Stimulated activated naive CD8-positive, alpha-beta T cell treated with anti-CD3 and anti-CD28 coated beads, Interleukin-15, amount 100 ng/mL, for 72 hours (primary cell): ENCODE measurements around the gene SPARCL1.
"Not testable (repeated sequence)": the region's sequence is repeated elsewhere in the genome, so short reads cannot be mapped to it uniquely, and the experiment has no call there.

Experiments
- ATAC-seq: fragments of 150-1000 bp; cut with Tn5 transposase; 2 replicates; pipeline ENCODE4 v1.10.0; 2021; ENCODE audit warnings: mild to moderate bottlenecking, moderate library complexity
- DNase-seq, 2 donors: peaks; one replicate each; pipeline ENCODE4 v3.0.0; 2021 to 2022
- H3K27ac Mint-ChIP-seq, 2 donors: one replicate each; pipeline ENCODE4 v1.8.0; 2022; ENCODE audit warnings: mild to moderate bottlenecking in 2 of 2, mixed read lengths in 2 of 2, moderate library complexity in 2 of 2
- H3K27me3 Mint-ChIP-seq: one replicate; pipeline ENCODE4 v1.8.0; 2022; ENCODE audit warnings: mixed read lengths
- H3K4me1 Mint-ChIP-seq: one replicate; pipeline ENCODE4 v1.8.0; 2022; ENCODE audit warnings: mild to moderate bottlenecking, mixed read lengths
- H3K4me3 Mint-ChIP-seq, 2 donors: one replicate each; pipeline ENCODE4 v1.8.0; 2022; ENCODE audit warnings: mild to moderate bottlenecking in 2 of 2, mixed read lengths in 2 of 2, moderate library complexity in 1 of 2
- H3K9me3 Mint-ChIP-seq, 2 donors: one replicate each; pipeline ENCODE4 v1.8.0; 2022; ENCODE audit warnings: mixed read lengths in 2 of 2

SPARCL1 gene

GRCh38 chr4:87497159-87497558 is 32.0 kb downstream of the SPARCL1 start:
- no peaks in the 10 kb centered on the region for H3K9me3 Mint-ChIP-seq

GRCh38 chr4:87493115-87493514 is 36.1 kb downstream of the SPARCL1 start:
- no peak overlapping the region for H3K27ac Mint-ChIP-seq
- DNase-seq (no peak), ATAC-seq (no peak)
- H3K4me3 Mint-ChIP-seq: no peak overlapping the region
- no peaks in the 10 kb centered on the region for H3K4me1 Mint-ChIP-seq
- H3K27me3 Mint-ChIP-seq: no peaks in the 10 kb centered on the region
- H3K9me3 Mint-ChIP-seq: peaks cover 3 to 4% of the 10 kb centered on the region in 2 donors

More at GRCh38 chr4:87497159-87497558, 32.0 kb downstream of the SPARCL1 start:
- Mint-ChIP-seq H3K27ac (no peak overlapping the region), H3K27me3 (no peaks in the 10 kb centered on the region), H3K4me1 (no peaks in the 10 kb centered on the region), H3K4me3 (no peak overlapping the region)
- ATAC-seq (no peak), DNase-seq (peak in 1 of 2 donors; percentile 14)

- not testable (repeated sequence) for ATAC-seq, H3K27me3 Mint-ChIP-seq, DNase-seq, H3K4me1 Mint-ChIP-seq, H3K4me3 Mint-ChIP-seq
- Mint-ChIP-seq H3K9me3 (peaks cover 11 to 12% of the 10 kb centered on the region in 2 donors), H3K27ac (peak overlapping the region in 1 of 2 donors; percentile 31)
Measured at GRCh38 chr4:87491851-87492250, 37.3 kb downstream of the SPARCL1 start.

- ATAC-seq (no peak), DNase-seq (no peak)
- Mint-ChIP-seq H3K4me3 (no peak overlapping the region), H3K9me3 (peaks cover 11 to 12% of the 10 kb centered on the region in 2 donors), H3K4me1 (no peaks in the 10 kb centered on the region), H3K27me3 (no peaks in the 10 kb centered on the region), H3K27ac (no peak overlapping the region)
Measured at GRCh38 chr4:87491436-87491835, 37.7 kb downstream of the SPARCL1 start.

GRCh38 chr4:87490664-87491369 is 38.4 kb downstream of the SPARCL1 start:
- no peaks in the 10 kb centered on the region for H3K4me1 Mint-ChIP-seq
- no peaks in the 10 kb centered on the region for H3K27me3 Mint-ChIP-seq

GRCh38 chr4:87489678-87490077 is 39.5 kb downstream of the SPARCL1 start:
- no peak overlapping the region for H3K4me3 Mint-ChIP-seq
- DNase-seq (no peak), ATAC-seq (no peak)
- H3K27ac Mint-ChIP-seq: no peak overlapping the region
- H3K4me1 Mint-ChIP-seq: no peaks in the 10 kb centered on the region
- peaks cover 12 to 15% of the 10 kb centered on the region in 2 donors for H3K9me3 Mint-ChIP-seq
- H3K27me3 Mint-ChIP-seq: no peaks in the 10 kb centered on the region

More at GRCh38 chr4:87490664-87491369, 38.4 kb downstream of the SPARCL1 start:
- H3K27ac Mint-ChIP-seq: no peak overlapping the region
- ATAC-seq: no peak
- no peak overlapping the region for H3K4me3 Mint-ChIP-seq
- DNase-seq: no peak
- H3K9me3 Mint-ChIP-seq: peaks cover 12 to 15% of the 10 kb centered on the region in 2 donors

GRCh38 chr4:87488666-87489065 is 40.5 kb downstream of the SPARCL1 start:
- not testable (repeated sequence) for H3K4me1 Mint-ChIP-seq, H3K27ac Mint-ChIP-seq, H3K27me3 Mint-ChIP-seq, ATAC-seq, H3K4me3 Mint-ChIP-seq, DNase-seq
- H3K9me3 Mint-ChIP-seq: peaks cover 12 to 15% of the 10 kb centered on the region in 2 donors

- H3K27ac Mint-ChIP-seq, H3K4me1 Mint-ChIP-seq: not testable (repeated sequence)
- peaks cover 9 to 13% of the 10 kb centered on the region in 2 donors for H3K9me3 Mint-ChIP-seq
Measured at GRCh38 chr4:87483247-87483646, 45.9 kb downstream of the SPARCL1 start.

GRCh38 chr4:87481377-87481776 is 47.8 kb downstream of the SPARCL1 start:
- ATAC-seq: no peak
- no peak overlapping the region for H3K27ac Mint-ChIP-seq
- H3K27me3 Mint-ChIP-seq: no peaks in the 10 kb centered on the region
- no peaks in the 10 kb centered on the region for H3K4me1 Mint-ChIP-seq
- DNase-seq: no peak
- H3K9me3 Mint-ChIP-seq: peaks cover 0 to 4% of the 10 kb centered on the region in 2 donors
- no peak overlapping the region for H3K4me3 Mint-ChIP-seq

More at GRCh38 chr4:87483247-87483646, 45.9 kb downstream of the SPARCL1 start:
- not testable (repeated sequence) for H3K4me3 Mint-ChIP-seq, DNase-seq, H3K27me3 Mint-ChIP-seq, ATAC-seq

- H3K4me1 Mint-ChIP-seq: no peaks in the 10 kb centered on the region
- no peak for DNase-seq
- H3K27ac Mint-ChIP-seq: no peak overlapping the region
- H3K4me3 Mint-ChIP-seq: no peak overlapping the region
- ATAC-seq: no peak
- H3K27me3 Mint-ChIP-seq: no peaks in the 10 kb centered on the region
- H3K9me3 Mint-ChIP-seq: no peaks in the 10 kb centered on the region
Measured at GRCh38 chr4:87478732-87479250, 50.4 kb downstream of the SPARCL1 start.

GRCh38 chr4:87476934-87477333 is 52.2 kb downstream of the SPARCL1 start:
- no peak overlapping the region for H3K27ac Mint-ChIP-seq
- DNase-seq (no peak), ATAC-seq (no peak)
- H3K4me3 Mint-ChIP-seq: no peak overlapping the region
- no peaks in the 10 kb centered on the region for H3K4me1 Mint-ChIP-seq
- no peaks in the 10 kb centered on the region for H3K27me3 Mint-ChIP-seq
- no peaks in the 10 kb centered on the region for H3K9me3 Mint-ChIP-seq

- Mint-ChIP-seq H3K27me3 (no peaks in the 10 kb centered on the region), H3K4me3 (no peak overlapping the region), H3K9me3 (no peaks in the 10 kb centered on the region), H3K4me1 (no peaks in the 10 kb centered on the region), H3K27ac (peak overlapping the region in 1 of 2 donors; percentile 78)
- no peak for DNase-seq
- ATAC-seq: no peak
Measured at GRCh38 chr4:87469390-87469789, 59.8 kb downstream of the SPARCL1 start.

- H3K4me1 Mint-ChIP-seq: no peaks in the 10 kb centered on the region
- H3K4me3 Mint-ChIP-seq: no peak overlapping the region
- ATAC-seq (no peak), DNase-seq (no peak)
- H3K27me3 Mint-ChIP-seq: no peaks in the 10 kb centered on the region
- no peak overlapping the region for H3K27ac Mint-ChIP-seq
- no peaks in the 10 kb centered on the region for H3K9me3 Mint-ChIP-seq
Measured at GRCh38 chr4:87465739-87466366, 63.3 kb downstream of the SPARCL1 start.

GRCh38 chr4:87462102-87462501 is 67.1 kb downstream of the SPARCL1 start:
- ATAC-seq (no peak), DNase-seq (no peak)
- Mint-ChIP-seq H3K9me3 (no peaks in the 10 kb centered on the region), H3K27me3 (no peaks in the 10 kb centered on the region), H3K4me1 (no peaks in the 10 kb centered on the region), H3K4me3 (no peak overlapping the region), H3K27ac (no peak overlapping the region)

GRCh38 chr4:87461281-87461700 is 67.9 kb downstream of the SPARCL1 start:
- H3K4me1 Mint-ChIP-seq: no peaks in the 10 kb centered on the region
- H3K4me3 Mint-ChIP-seq: no peak overlapping the region
- no peaks in the 10 kb centered on the region for H3K9me3 Mint-ChIP-seq
- no peak overlapping the region for H3K27ac Mint-ChIP-seq
- ATAC-seq: no peak
- no peaks in the 10 kb centered on the region for H3K27me3 Mint-ChIP-seq
- no peak for DNase-seq

- no peaks in the 10 kb centered on the region for H3K4me1 Mint-ChIP-seq
- H3K4me3 Mint-ChIP-seq: no peak overlapping the region
- DNase-seq (no peak), ATAC-seq (no peak)
- H3K27ac Mint-ChIP-seq: no peak overlapping the region
- H3K9me3 Mint-ChIP-seq: no peaks in the 10 kb centered on the region
- H3K27me3 Mint-ChIP-seq: no peaks in the 10 kb centered on the region
Measured at GRCh38 chr4:87458913-87459312, 70.3 kb downstream of the SPARCL1 start.
